Stimulated activated CD4-positive, alpha-beta T cell treated with anti-CD3 and anti-CD28 coated beads, Interleukin-1b, Interleukin-23, amount 100 ng/mL, for 24 hours (primary cell): ENCODE results near the gene TAS2R38.

Experiments used
- DNase-seq, 4 experiments: peaks; one replicate each; pipeline ENCODE4 v3.0.0-alpha.2; 2020; ENCODE audit warnings: low read depth in 4 of 4, low spot score in 1 of 4

Gene TAS2R38

DNA sequence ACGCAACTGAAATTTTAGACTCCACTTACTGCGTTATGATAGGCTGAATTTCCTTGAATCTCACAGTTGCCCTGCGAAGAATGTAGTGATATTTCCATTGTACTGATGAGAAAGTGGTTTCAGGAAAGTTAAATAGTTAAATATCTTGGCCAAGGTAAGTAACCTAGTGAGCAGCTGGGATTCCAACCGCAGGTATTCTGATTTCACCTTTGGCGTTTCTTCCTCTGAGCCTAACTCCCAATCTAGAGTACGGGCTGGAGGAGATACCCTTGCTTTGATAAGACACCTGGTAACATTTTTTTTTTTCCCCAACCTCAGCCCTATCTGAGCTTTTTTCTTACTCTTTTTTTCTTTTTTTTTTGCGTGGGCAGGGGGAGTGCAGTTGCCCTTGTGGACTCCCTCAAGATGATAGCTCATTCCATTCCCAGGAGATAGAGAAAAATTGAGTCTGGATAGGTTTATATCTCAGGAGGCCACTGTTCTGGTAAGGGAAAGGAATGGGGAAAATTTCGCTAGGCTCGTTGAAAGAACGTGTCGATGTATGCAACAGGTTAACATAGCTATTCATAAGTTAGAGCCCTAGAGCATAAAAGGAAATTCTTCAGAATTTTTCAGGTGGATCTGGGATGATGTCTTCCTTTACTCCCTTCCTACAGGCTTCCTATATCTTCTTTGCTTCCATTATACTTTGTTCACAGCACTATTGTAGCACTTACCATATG is 3.1 kb upstream of the TAS2R38 start:
- DNase-seq, result no peak

DNA sequence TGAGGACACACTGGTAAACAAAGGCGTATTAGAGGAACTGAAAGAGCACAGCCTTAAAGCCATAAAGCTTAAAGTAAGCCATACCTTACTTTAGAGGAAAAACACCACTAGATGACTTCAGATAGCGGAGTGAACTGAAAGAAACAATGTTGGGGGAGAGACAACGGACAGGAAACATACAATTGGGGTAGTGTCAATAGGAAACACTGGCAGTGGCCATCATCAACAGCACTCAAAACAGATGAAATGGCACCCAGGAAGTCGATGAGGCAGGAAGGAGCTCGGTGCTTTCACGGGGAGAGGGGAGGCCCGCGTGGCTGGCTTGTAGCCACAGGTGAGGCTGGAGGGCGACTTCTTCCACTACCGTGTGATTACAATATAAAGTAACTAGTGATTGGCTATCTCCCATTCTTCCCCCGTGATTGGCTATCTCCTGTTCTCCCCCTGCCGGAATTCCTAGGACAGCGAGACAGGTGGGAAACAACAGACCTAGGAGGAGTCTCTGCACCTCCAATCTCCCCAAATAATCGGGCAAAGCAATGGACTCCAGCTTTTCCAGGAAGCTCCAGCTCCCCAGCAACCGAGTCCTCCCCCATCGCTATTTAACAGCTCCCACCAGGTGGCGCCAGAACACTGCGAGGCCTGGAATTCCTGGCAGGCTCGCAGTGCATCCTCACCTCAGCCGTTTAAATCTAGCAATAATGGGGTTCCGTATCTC is 2.4 kb upstream of the TAS2R38 start:
- DNase-seq, result peak; percentile 38 to 65 (median 54)

DNA sequence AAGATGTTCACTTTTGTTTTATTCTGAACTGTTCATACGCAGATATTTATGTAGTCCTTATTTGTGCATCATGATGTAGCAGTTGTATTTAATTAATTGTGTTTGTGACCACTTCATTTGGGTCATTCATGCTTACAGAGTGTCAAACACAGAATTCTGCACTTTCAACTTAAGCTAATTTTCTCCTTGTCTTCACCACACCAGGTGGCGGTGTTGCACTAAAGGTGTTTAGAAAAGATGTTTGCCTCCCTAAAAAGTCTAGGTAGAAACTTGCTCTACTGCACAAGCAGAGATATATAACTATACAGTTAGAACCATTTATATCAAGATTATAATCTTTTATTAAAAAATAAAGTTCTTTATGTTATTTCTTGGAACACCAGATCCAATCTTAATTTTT is 1.3 kb upstream of the TAS2R38 start:
- DNase-seq, result no peak

DNA sequence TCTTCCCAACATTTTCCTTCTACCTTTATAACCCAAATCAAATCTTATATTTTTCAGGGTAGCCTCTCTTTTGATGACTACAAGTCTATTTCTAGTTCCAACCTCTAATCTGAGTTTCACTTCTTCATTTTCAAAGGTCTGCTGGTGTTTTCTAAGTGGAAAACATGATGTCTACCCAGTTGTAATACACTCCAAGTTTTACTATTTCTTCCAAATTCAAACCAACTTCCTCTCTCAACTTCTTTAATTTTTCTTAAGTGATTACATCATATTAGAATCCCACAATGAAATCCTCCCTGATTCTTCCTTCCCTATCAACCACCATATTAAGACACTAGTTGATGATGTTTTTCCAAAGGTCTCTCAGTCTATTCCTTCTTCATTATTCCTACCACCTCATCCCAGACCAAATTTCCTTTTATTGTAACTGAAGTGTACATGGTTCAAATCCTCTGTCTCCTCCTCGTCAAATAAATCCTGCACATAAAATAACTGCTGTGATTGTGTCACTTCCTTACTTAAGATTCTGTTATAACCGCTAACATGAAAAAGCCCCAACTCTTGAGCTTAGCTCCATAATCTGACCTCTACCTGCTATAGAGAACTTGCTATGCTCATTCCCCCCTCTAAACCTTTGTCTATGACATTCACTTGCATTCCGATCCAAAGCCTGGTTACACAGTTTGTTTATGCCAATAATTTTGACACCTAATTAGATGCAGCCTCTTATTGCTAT is 12.7 kb downstream of the TAS2R38 start:
- DNase-seq, result no peak

- DNase-seq, result no peak
These were observed 17.5 kb downstream of the TAS2R38 start for GRCh38 chr7:141956084-141956483.

- DNase-seq, result no peak
These were observed 19.2 kb downstream of the TAS2R38 start for GRCh38 chr7:141954334-141954733.

- DNase-seq, result no peak
These were observed 21.1 kb downstream of the TAS2R38 start for GRCh38 chr7:141952461-141952860.

DNA sequence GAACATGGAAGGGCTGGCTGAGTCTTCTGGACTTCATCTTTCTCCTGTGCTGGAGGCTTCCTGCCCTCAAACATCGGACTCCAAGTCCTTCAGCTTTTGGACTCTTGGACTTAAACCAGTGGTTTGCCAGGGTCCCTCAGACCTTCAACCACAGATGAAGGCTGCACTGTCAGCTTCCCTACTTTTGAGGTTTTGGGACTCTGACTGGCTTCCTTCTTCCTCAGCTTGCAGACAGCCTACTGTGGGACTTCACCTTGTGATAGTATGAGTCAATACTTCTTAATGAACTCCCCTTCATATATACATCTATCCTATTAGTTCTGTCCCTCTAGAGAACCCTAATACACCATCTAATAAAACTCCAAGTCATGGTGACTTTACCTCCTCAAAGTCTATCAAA is 22.8 kb downstream of the TAS2R38 start:
- no peak for DNase-seq

DNA sequence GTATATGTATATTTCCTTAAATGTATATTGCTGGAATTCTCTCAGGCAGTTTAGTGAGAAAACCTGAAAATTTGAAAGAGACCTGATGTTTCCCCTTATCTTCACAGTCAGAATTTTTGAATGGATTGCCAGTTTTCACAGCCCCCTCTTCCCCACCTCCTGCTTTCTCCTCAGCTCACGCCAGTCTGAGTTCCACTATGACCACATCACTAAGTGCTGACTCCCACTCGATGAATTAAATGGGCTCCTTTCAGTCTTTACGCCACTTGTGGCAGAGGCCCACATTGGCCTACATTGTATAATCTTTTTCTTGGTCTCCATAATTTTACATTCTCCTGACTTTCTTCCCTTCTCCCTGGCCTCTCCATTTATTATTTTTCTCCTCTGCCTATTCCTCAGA is 23.7 kb downstream of the TAS2R38 start:
- no peak for DNase-seq

- DNase-seq, result no peak
These were observed 24.1 kb downstream of the TAS2R38 start for GRCh38 chr7:141949451-141949850.

GRCh38 chr7:141949021-141949420 is 24.6 kb downstream of the TAS2R38 start:
- no peak for DNase-seq

DNA sequence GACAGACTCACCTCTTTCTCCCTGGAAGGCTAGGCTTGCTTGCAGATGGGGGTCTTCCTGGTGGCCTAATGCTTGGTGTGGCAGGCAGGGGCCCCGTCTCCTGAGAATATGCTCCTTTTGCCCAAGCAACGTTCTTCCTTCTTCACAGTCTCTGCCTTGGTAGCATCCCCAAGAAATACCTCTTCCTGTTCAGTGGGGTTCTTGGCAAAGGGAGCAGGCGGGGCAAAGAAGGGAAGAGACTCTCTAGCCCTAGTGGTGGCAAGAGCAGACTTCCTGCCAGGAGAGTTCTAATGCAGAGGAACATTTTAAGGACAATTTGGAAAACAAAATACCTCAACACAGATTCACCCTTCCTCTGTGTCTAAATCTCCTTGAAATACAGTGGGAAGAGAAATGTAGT is 26.8 kb downstream of the TAS2R38 start, which contains the start of gene CLEC5A:
Gene CLEC5A, minus strand, starts transcription at position 179 of the 400 bp plus-strand sequence. CDS start 682 bp downstream, outside the sequence.
- no peak for DNase-seq

DNA sequence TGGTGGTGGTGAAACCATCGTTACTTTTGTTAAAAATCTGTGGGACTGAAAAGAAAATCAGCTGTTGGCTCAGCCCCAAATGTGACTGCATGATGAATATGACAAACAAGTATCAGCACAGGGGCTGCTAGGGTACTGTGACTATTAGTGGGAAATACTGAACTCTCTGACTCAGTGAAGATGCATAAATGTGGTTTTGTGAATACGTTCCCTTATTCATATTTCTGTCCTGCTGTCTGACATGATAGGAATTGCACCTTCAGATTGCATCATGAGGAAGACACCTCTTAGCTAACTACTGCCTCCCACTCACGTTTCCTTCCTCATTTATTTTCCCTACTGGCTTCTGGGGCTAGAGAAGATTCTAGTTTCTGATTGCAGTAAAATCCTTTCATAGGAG is 28.2 kb downstream of the TAS2R38 start:
- peak in 1 of 4 experiments; percentile 4 for DNase-seq

DNA sequence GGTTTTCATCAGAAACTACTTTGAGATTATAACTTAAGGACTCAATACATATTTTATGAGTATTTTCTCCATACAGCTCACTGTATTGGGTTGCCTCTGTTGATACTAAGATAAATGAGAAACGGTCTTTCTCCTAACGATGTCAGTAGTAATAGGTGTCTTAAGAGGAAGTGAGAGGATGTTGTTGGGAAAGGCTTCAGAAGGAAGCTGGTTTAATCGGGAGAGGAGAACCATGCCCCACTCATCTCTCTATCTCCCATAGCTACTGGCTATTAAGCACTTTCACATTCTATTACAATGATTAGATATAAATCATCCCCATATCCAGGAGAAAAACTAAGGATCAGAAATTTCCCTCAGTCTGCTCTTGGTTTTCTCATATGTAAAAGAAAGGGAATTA is 28.8 kb downstream of the TAS2R38 start:
- DNase-seq, result no peak

DNA sequence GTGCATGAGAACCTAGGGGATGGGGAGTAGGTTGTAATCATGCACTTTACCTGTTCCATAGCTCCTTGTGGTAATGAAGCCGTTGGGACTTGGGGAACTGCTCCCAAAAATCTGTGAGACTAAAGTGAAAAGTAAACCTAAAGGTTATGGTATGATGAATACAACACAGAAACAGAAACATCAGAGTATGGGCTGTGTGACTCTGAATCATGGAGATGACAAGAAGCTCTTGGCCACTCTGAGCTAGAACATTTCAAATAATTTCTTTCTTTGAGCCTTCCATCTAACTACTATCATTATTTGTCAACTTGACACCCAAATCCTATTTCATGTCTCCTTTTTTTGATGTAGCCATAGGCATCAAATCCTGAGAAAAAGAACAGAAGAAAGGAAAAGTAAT is 29.7 kb downstream of the TAS2R38 start:
- DNase-seq, result no peak

DNA sequence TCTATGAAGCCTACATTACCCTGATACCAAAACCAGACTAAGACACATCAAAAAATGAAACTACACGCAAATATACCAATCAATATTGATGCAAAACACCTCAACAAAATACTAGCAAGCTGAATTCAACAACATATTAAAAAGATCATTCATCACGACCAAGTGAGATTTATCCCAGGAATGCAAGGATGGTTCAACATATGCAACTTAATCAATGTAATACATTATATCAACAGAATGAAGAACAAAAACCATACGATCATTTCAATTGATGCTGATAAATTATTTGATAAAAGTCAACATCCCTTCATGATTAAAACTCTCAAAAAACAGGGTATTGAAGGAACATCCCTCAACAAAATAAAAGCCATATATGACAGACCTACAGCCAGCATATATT is 32.5 kb downstream of the TAS2R38 start:
- no peak for DNase-seq

DNA sequence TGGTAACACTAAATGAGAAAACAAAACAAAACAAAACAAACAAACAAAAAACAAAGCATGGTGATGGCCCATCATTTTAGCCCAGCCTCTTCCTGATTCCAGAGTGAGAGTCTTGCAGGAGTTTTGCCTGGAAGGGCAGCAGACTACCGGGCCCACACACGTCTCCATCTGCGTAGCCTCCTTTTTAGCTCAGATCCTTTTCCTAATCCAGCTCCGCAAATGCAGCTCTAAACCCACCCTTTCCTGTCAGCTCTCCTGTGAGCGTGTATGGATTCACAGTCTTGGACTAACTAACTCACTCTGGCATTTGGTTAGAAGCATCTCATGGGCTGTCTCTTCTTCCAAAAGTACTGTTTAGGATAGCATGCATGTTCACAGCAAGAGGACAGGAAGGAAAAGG is 43.4 kb downstream of the TAS2R38 start:
- DNase-seq, result no peak

- no peak for DNase-seq
These were observed 44.8 kb downstream of the TAS2R38 start for GRCh38 chr7:141928845-141929195.

DNA sequence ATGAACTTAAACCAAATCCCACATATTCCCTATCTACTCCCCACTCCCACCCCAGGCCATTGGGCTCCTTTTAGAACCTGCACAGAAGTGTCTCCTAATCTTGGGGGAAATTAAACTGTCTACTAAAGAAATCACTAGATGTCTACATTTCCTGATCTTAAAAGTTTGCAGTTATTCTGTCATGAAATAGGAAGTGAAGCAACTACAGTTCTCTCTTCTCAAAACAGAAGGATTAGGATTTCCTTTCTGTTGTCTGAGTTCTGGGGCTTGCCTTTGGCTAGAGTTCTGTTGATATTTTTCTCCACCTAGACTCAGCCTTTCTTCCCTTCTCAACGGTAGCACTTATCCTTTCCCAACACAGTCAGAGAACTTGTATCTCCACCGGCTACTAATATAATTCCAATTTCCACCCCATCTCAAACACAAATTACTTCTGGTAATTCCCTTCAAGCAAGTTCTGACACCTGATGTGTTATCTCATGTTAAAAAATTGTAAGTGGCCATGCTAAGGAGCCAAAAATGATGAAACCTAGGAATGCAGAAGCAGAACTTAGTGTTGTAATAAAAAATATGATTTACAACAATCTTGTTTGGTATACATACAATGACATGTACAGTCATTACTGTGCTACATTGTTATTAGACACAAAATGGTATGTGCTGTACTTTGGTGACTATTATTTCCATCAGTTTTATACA is 45.3 kb downstream of the TAS2R38 start:
- no peak for DNase-seq
